NOMO-1 treated with DMSO at 0.1 percent for 48 hours (cell line): ENCODE results near the gene MBP.

Experiments used
- DNase-seq: peaks from one replicate; lab custom pipeline; 2025; ENCODE audit not compliant: unreplicated experiment; lab: John Stamatoyannopoulos, UW

Gene MBP

DNA sequence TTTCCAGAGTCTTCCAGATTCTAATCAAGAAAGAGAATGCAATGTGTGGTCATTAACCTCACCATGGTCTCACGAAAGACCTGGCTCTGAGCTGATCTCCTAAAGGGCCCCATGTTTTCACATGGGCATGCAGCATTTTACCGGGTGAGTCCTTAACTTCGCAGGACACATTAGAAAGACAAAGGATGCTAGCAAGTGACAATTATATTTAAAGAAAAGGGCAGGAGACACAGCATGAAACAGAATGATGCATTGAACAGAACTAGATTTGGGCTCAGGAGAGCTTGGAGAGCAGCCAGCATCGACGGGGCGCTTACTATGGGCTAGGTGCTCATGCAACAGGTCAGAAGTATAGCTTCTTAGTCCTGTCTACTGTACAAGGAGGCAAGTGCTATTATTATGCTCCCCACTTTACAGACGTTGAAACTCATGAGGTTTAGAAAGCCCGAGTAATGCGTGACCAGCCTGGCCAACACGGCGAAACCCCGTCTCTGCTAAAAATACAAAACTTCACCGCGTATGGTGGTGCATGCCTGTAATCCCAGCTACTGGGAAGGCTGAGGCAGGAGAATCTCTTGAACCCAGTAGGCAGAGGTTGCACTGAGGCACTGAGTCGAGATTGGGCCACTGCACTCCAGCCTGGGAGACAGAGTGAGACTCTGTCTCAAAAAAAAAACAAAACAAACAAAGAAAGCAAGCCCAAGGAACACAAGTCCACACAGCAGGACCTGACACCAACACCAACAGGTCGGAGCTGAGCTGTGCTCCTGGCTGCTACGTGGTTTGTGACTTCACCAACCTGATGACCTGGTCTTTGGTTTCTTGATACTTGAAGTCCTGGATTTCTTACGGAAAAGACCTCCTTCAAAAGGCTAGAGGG, 16.1 kb downstream of the MBP start:
- DNase-seq, result no peak

DNA sequence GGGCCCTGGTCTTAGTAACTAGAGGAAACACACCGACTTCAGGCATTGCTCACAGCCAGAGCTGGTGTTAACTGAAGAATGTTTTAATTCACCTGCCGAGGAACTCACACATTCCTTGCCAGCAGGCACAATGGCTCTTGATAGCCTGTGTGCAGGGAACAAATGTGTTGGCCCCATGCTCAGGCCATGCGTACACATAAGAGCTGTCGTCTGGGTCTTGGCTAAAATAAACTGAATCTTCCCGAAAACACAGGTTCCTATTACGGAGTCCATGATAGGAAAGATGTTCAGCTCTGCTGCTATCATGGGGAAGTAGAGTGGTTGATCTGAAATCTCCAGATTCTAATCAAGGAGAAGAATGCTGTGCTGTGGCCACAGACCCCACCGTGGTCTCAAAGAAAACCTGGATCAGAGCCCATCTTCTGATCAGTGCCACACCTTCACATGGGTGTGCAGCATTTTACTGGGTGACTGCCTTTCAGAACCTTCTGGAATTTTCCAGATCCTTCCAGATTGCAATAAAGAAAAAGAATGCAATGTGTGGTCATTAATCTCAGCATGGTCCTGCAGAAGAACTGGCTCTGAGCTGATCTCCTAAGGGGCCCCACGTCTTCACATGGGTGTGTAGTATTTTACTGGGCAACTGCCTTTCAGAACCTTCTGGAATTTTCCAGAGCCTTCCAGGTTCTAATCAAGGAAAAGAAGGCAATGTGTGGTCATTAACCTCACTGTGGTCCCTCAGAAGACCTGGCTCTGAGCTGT, 17.2 kb downstream of the MBP start:
- DNase-seq, result no peak

DNA sequence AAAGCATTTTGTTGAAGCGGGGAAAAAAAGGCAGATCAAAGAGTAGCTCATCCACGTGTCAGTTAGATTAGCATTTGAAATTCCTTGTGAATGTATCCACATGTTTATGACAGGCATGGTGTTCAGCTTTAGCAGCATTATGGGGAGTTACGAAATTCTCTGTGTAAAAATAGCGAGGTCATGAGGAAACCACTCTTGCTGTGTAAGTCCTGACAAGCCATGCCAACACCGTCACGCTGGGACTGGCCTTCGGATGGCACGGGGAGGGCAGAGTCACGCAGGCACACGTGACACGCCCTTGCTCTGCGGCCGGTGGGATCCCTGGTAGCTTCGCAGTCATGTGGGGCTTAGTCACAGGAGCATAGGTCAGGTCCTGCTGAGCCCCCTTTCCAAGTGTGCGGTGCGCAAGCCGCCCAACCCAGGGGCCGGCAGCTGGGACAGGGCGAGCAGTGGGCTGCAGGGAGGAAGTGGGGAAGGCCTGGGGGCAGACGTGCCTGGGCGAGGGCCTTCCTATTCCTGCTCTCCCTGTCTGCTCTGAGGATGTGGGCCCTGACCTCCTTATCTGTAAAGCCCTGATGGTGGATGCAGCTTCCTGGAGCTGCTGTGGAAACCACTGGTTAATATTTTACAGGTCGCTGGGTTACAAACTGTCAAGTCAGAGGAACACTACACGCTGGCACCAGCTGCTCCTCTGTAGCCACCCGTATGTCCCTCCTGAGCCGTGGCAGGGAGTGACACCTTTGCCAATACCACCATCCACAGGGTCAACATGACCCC, 18.0 kb downstream of the MBP start:
- DNase-seq, result peak; percentile 97

DNA sequence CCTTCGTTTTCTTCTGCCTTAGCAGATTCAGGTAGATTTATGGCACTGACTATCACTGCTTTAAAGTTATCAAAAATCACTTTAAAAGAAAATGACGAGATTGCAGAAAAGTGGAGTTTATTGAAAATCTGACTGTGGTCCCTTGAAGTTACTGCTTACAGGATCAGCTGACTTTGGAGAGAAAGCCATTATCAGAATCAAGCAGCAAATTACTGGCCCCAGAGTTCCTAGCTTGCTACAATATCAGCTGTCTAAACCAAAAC, 18.5 kb downstream of the MBP start:
- no peak for DNase-seq

DNA sequence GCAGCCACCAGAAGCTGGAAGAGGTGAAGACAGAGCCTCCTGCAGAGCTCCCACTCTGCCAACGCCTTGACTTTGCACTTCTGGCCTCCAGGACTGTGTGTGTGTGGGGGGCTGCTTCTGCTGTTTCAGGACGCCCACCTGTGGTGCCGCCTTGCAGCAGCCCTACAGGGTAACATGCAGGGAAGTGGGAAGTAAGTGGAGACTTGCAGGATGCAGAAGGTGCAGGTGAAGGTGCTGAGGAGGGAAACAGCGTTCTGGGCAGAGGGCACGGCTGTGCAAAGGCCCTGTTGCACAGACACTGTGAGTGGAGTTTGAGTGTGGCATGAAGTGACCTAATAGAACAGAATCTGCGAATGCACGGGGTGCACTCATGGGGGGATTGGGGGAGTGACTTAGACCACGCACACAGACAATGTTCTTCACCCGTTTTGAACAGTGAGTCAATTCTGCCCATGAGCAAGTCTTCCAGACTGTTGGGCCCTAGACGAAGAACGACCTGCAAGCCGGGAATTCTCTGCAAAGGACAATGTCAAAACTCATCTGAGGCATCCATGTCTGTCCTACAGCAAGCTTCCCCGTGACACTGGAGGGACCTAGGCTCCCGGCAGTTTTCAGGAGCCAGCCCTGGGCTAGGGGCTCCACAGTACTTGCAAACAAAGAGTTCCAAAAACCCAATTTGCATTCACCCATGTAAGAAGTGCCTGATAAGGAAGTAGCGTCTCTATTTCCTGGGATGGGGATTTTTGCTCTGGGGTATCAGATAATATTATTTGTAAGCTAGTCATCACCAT, 19.0 kb downstream of the MBP start:
- no peak for DNase-seq

DNA sequence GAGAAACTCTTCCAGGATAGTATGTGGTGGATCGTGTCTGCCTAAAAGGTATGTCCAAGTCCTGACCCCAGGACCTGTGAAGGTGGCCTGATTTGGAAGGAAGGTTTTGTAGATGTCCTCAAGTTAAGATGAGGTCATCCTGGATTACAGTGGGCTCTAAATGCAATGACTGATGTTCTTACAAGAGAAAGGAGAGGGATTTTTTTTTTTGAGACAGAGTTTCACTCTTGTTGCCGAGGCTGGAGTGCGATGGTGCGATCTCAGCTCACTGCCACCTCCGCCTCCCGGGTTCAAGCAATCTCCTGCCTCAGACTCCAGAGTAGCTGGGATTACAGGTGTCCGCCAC, 19.9 kb downstream of the MBP start:
- DNase-seq, result no peak

DNA sequence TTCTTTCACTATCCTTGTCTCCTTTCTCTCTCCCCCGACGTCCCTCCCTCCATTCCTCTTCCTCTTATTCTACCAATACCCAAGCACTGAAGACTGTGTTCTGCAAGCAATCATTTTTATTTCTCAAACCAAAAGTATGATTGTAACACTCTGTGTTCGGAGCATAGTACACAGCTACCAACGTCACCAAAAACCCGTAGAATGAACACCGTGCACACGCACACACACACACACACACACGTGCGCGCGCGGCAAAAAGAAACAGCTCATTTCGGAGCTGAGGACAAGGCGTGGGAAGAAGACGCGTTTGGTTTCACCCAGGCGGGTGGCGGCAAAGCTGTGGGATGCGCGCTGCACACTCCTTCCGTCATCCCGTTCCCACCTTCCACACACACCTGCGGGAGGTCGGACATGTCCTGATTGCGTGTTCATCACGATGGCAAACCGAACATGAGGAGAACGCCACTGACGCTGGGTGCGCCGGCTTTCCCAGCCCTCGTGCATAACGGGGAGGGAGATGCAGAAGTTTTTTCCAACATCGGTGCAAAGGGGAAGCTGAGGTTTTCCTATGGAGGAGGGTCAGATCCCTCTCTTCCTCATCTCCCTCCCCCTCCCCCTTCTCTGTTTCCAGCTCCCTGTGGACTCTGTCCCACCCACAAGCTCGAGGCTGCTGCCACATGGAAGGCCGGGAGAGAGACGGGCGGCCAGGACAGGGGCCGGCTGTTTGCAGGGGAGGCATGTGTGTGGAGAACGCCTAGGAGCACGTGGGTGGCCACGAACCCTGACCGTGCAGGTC, 20.4 kb downstream of the MBP start:
- peak; percentile 35 for DNase-seq

DNA sequence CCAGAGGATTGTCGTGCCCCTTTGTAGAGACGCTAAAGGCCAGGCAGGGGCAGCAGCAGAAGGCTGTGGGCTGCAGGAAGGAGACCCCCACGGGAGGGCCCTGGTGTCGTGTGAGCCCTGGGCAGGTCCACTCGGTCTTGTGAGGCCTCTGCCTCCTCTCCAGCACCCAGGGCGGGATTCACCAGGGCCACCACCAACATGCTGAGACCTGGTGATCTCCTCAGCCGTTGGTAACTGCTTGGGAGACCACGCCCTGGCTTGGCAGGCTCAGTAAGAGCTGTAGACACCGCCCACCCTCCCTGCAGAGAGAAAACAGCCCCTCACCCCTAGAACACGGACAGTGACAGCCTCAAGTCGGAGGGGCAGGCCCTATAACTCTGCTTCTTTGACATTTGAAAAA, 21.1 kb downstream of the MBP start:
- no peak for DNase-seq

DNA sequence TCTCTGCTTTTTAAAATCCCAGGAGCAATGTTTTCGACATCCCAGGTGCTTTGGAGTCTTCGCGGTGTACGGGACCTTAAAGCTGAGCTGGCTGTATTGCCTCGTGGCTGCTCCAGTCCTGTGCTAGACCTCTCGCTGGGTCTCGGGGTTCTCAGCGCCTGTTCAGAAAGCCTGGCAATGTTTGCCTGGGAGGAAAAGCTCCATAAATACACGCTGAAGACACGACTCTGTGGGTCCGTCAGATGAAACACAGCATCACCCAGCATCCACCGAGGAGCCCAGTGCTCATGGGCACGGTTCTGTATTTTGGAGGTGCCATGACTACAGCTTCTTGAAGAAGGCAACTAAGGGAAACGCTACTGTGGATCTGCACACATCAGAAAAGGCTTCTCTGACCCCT, 21.6 kb downstream of the MBP start:
- DNase-seq, result no peak

DNA sequence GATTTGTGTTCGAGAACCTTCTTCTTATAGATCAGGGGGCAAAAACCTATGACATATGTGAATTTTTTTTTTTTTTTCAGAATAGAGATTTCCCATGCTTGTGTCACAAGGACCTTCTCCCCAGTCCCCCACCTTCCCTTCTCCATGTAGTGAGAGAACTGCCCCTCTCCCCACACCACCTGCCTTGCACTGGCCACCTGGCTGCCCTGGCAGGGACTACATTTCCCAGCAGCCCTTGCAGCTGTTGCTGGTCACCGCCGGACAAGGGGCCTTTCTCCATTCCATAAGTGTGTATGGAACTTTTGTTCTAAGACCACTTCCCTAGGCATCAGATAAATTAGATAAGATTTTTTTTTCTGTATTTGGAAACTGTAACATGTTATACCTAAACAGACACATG, 22.2 kb downstream of the MBP start:
- DNase-seq, result no peak

DNA sequence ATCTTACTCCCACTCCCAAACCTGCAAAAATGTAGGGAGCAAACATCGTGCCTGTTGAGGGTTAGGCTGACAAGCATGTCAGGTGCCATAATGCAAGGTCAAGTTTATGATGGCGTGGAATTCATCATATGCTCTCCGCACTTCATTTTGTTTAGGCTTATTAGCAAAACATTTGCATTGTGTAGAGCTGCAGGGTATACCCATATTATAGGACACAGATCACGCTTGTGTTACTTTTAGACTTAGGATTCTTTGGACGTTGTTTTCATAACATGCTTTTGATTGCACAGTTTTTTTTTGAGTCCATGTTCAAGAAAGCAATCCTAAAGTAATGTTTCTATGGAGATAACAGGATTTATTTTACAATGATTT, 22.9 kb downstream of the MBP start:
- DNase-seq, result no peak

DNA sequence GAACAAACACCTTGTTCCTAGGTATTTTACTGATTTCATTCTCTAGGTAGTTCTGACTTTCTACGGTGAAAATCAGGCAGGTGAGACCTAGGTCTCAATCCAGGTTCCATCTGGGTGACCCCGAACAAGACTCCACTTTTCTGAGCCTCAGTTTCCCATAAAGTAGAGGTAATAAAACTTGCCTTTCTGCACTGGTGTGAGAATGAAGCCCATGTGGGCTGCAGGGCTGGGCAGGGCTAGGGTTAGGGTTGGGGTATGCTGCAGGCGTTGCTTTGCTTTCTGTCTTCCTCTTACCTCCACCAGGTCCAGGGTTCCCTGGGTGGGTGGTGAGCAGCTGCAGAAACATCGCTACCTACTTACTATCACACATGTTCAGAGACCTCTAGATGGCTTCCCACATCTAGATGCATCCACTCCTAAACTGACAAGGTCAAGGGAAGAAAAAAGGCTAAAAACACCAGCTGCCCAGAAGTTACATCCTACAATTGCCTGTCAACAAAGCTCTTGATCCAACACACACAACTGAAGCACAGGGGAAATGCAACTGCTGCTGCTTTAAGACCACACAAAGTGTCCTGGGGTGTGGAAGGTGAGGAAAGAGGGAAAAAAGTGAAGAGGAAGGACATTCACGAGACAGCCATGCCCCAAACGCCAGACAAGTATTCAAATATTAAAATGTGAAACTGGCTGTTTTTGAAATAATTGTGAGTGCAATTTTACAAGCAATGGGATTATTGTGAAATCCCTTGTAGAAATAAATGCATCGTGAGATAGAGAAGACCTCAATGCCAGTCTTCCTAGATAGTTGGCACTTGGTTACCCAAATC, 23.5 kb downstream of the MBP start:
- no peak for DNase-seq

DNA sequence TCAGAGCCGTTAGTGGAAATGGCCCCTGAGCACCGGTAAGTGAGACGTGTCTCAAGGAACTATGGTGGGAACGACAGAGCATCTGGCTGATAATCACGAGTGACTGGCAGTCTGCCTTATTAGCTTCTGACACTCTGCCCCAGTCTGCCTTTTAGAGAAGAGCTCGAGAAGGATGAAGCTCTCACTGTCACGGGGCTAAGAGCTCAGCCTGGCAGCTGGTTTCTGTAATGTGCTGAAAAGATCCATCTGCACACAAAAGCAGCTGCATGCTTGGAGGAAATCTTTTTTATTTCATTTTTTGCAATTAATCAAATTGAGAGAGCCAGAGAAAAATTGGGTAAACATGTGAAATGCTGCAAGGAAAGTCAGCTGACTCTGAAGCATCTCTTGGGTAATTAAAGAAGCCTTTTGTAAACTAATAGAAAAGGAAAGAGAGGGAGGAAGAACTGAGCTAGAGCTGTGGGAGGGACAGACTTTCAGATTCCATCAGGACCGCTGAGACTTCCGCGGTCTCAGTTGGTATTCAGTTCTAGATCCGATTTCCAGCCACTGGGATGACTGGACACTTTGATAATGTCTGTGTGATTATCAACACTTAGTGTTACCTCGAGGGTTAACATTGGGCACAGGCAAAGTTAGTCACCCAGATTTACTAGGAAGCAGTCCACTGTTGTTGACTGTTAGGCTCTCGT, 24.4 kb downstream of the MBP start:
- no peak for DNase-seq

DNA sequence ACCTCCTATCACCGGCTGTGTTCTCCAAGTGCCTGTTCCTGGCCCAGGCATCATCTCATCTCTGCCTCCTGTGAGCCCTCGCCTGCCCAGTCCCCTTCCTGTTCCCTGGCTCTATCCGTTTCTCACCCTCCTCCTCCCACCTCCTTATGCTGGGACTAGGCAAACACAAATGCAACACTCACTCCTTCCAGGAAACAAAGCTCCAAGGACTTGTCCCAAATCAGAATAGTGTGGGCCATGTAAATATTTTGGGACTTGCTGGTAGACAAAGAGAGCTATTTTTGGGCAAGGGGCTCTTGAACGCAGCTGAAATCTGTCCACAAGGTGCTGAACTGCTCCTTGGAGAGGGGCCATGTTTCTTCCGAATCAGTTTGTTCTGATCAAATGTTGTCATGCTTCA, 25.3 kb downstream of the MBP start:
- no peak for DNase-seq

DNA sequence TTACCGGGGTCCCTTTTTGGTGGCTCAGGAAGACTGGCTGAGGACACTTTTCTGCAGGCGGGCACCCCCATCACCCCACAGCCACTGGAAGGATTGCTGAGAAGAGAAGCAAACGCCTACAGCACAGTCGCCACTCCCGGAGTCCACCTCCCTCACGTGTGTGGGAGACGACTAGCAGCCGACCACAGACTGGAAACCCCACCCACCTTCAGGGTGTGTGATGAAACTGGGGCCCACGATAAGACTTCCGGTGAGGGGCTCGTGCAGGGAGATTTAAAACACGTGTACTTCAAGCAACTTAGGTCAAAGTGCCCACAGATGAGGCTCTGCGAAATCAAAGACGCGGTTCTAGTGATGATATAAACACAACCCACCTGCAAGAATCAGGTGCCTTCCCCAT, 26.3 kb downstream of the MBP start:
- DNase-seq, result peak; percentile 54

DNA sequence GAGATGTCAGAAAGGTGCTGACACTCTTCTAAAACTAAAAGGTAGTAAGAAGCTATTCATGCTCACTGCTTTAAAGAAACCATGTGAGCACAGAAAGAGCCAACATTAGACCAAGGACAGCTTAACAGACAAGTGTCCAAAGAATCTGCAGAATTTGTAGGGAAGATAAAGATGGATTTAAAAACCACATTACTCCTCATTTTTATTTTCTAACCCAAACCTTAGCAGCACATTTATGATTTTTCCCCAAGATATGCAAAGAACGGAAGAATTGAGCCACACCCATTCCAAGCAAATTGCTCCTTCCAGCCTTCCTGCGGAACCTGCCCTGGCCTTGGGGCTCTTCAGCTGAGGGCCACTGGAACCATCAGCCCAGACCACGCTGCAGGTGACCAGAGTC, 26.9 kb downstream of the MBP start:
- DNase-seq, result no peak

DNA sequence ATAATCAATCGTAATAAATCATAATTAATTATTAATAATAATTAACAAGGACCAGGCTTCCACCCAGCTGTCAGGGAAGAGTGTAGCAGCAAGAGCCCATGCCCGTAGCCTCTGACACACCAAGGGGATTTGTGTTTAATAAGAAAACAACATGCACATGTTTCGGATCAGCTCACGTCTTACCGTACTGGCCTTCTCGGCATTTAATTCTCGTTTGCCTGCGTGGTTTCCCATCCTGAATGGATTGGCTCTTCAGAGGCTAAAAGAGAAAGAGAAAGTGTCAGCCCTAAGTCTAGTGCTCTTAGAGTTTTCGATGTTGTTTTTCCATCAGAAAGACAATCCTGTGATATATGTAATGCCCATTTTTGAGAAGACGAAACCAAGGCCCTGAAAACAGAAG, 27.6 kb downstream of the MBP start:
- DNase-seq, result no peak

DNA sequence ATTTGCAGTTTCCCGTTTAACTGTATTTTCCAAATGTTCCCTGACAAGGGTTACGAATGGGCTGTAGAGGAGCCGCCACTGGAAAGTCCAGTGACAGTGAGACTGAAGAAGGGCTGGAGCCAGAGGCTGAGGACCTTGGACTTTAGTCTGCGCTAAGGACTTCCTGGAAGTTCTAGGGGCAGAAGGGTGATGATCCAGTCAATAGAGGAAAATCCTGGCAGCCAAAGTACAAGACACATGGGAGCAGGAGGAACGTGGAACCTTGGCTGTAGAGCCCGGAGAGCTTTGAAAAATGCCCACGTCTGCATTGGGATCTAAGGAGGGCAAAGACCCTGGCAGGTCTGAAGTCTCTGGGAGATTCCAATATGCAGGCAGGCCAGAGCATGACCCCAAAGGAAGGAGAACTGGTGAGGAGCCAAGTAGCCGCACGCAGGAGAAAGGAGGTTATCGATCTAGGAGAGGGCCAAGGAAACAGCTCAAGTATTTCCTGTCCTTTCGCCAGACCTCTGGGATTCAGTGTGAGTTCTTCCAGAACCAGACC, 28.5 kb downstream of the MBP start:
- DNase-seq, result no peak
